HEK293 (cell line): Measurements from ENCODE around the gene ARG2.

Experiments
- CTCF ChIA-PET: fragments of 350-600 bp; formaldehyde crosslinking; extraction: SDS; loops from one replicate; lab custom pipeline; 2021; ENCODE audit warnings: antibody characterized with exemption; lab: Yijun Ruan, JAX
- POLR2A ChIA-PET: fragments of 300-600 bp; formaldehyde crosslinking; extraction: SDS; loops from one replicate; lab custom pipeline; 2020; ENCODE audit warnings: antibody characterized with exemption, inconsistent platforms; lab: Yijun Ruan, JAX
- H3K27ac ChIP-seq: fragments of 200-500 bp; sonication (Bioruptor generic); 2 replicates; pipeline ENCODE4 v1.5.1; 2014; ENCODE audit warnings: low read depth, low read length, control low read depth, inconsistent platforms; ENCODE audit errors: extremely low read depth
- H3K36me3 ChIP-seq, 2 experiments: fragments of 200-500 bp in 1 of 2; sonication (Bioruptor generic) in 1 of 2; 1 replicate in 1 of 2; 2 replicates in 1 of 2; pipeline ENCODE4 v1.5.1; 2014 to 2017; ENCODE audit warnings: inconsistent platforms in 2 of 2, low read length in 2 of 2; ENCODE audit not compliant: control insufficient read depth in 2 of 2, insufficient read depth in 1 of 2
- H3K4me1 ChIP-seq: fragments of 200-500 bp; sonication (Bioruptor generic); 2 replicates; pipeline ENCODE4 v1.5.1; 2014; ENCODE audit warnings: mild to moderate bottlenecking, low read length, inconsistent platforms; ENCODE audit not compliant: control insufficient read depth, insufficient read depth
- H3K4me3 ChIP-seq: 2 replicates; pipeline ENCODE4 v1.5.1; 2011; ENCODE audit warnings: low read depth, mild to moderate bottlenecking, control low read depth, low read length, moderate library complexity
- H3K9me3 ChIP-seq: fragments of 200-500 bp; sonication (Bioruptor generic); 2 replicates; pipeline ENCODE4 v1.5.1; 2014; ENCODE audit warnings: low read depth, low read length, inconsistent platforms; ENCODE audit not compliant: control insufficient read depth, insufficient read depth
- CTCF ChIP-seq: fragments of 450-650 bp; formaldehyde crosslinking; IDR thresholded peaks from 2 replicates; pipeline ENCODE4 v1.5.1; 2016; ENCODE audit warnings: missing biosample characterization, missing genetic modification characterization
- GLI4 ChIP-seq: fragments of 450-650 bp; formaldehyde crosslinking; IDR thresholded peaks from 2 replicates; pipeline ENCODE4 v1.5.1; 2016; ENCODE audit warnings: missing biosample characterization, missing genetic modification characterization
- HOXC10 ChIP-seq: sonication (generic); formaldehyde crosslinking; IDR thresholded peaks from 2 replicates; pipeline ENCODE4 v1.8.1; 2023; ENCODE audit warnings: mild to moderate bottlenecking, missing genetic modification reagents
- PRDM2 ChIP-seq: fragments of 450-650 bp; formaldehyde crosslinking; IDR thresholded peaks from 2 replicates; pipeline ENCODE4 v1.5.1; 2016; ENCODE audit warnings: missing biosample characterization, missing genetic modification characterization, borderline replicate concordance
- RBAK ChIP-seq: fragments of 450-650 bp; formaldehyde crosslinking; IDR thresholded peaks from 2 replicates; pipeline ENCODE4 v1.5.1; 2016; ENCODE audit warnings: missing biosample characterization, missing genetic modification characterization
- ZBTB26 ChIP-seq: fragments of 450-650 bp; formaldehyde crosslinking; optimal IDR thresholded peaks from 2 replicates; pipeline ENCODE3; 2016; ENCODE audit warnings: missing biosample characterization, mild to moderate bottlenecking, missing genetic modification characterization
- ZFP3 ChIP-seq: fragments of 450-650 bp; formaldehyde crosslinking; IDR thresholded peaks from 2 replicates; pipeline ENCODE4 v1.5.1; 2016; ENCODE audit warnings: low read depth, missing biosample characterization, missing genetic modification characterization
- ZNF133 ChIP-seq: fragments of 450-650 bp; formaldehyde crosslinking; IDR thresholded peaks from 2 replicates; pipeline ENCODE4 v1.5.1; 2016; ENCODE audit warnings: missing biosample characterization, missing genetic modification characterization
- ZNF169 ChIP-seq: fragments of 450-650 bp; formaldehyde crosslinking; IDR thresholded peaks from 2 replicates; pipeline ENCODE4 v1.5.1; 2016; ENCODE audit warnings: missing biosample characterization, missing genetic modification characterization
- ZNF223 ChIP-seq: fragments of 450-650 bp; formaldehyde crosslinking; IDR thresholded peaks from 2 replicates; pipeline ENCODE4 v1.5.1; 2016; ENCODE audit warnings: missing biosample characterization, missing genetic modification characterization
- ZNF366 ChIP-seq: fragments of 450-650 bp; formaldehyde crosslinking; conservative IDR thresholded peaks from 2 replicates; pipeline ENCODE4 v1.5.1; 2016; ENCODE audit warnings: missing biosample characterization, missing genetic modification characterization
- ZNF404 ChIP-seq: fragments of 450-650 bp; formaldehyde crosslinking; IDR thresholded peaks from 2 replicates; pipeline ENCODE4 v1.5.1; 2017; ENCODE audit warnings: missing biosample characterization, missing genetic modification characterization
- ZNF473 ChIP-seq: fragments of 450-650 bp; formaldehyde crosslinking; IDR thresholded peaks from 2 replicates; pipeline ENCODE4 v1.5.1; 2017; ENCODE audit warnings: missing biosample characterization, missing genetic modification characterization
- ZNF501 ChIP-seq: fragments of 450-650 bp; formaldehyde crosslinking; IDR thresholded peaks from 2 replicates; pipeline ENCODE4 v1.5.1; 2016; ENCODE audit warnings: missing biosample characterization, missing genetic modification characterization
- ZNF521 ChIP-seq: fragments of 450-650 bp; formaldehyde crosslinking; IDR thresholded peaks from 2 replicates; pipeline ENCODE4 v1.5.1; 2017; ENCODE audit warnings: missing biosample characterization, mild to moderate bottlenecking, missing genetic modification characterization
- ZNF654 ChIP-seq: fragments of 450-650 bp; formaldehyde crosslinking; IDR thresholded peaks from 2 replicates; pipeline ENCODE4 v1.5.1; 2016; ENCODE audit warnings: low read depth, missing biosample characterization, missing genetic modification characterization
- ZNF660 ChIP-seq: fragments of 450-650 bp; IDR thresholded peaks from 2 replicates; pipeline ENCODE4 v1.5.1; 2018; ENCODE audit warnings: missing biosample characterization, mild to moderate bottlenecking, missing genetic modification characterization
- ZNF776 ChIP-seq: fragments of 450-650 bp; formaldehyde crosslinking; IDR thresholded peaks from 2 replicates; pipeline ENCODE4 v1.5.0; 2017; ENCODE audit warnings: missing biosample characterization, missing genetic modification characterization, borderline replicate concordance
- ZSCAN30 ChIP-seq: fragments of 450-650 bp; IDR thresholded peaks from 2 replicates; pipeline ENCODE4 v1.5.1; 2018; ENCODE audit warnings: missing biosample characterization, mild to moderate bottlenecking, missing genetic modification characterization, moderate library complexity
- TF ChIP-seq, protein P1 (sequence below): fragments of 450-650 bp; formaldehyde crosslinking; IDR thresholded peaks from 2 replicates; pipeline ENCODE4 v1.5.1; 2017; ENCODE audit warnings: missing biosample characterization, missing genetic modification characterization
- TF ChIP-seq, protein P2 (sequence below): fragments of 450-650 bp; formaldehyde crosslinking; IDR thresholded peaks from 2 replicates; pipeline ENCODE4 v1.5.1; 2016; ENCODE audit warnings: missing biosample characterization, missing genetic modification characterization, low read depth

ARG2 gene

DNA sequence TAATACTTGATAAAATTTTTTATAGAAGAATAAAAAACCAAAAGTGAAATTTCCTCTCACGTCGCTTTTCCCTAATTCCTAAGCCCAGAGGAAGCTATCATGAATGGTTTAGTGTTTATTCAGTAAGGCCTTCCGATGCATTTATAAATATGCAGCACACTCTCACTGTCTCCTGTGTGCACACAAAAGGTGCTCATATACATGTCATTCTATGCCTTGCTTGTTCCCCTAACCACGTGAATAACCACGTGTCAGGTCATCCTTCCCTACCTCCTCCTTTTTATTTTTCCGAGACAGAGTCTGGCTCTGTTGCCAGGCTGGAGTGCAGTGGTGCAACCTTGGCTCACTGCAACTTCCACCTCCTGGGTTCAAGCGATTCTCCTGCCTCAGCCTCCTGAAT lies 49.3 kb upstream of the ARG2 start:
- CTCF ChIA-PET = interaction anchor here (0.5 to 9.4 kb wide), 23 partner anchors 8 to 1768 kb away, joined by 3 to 143 read pairs (median 5); partner anchors contain the start of genes PIGH and PLEKHH1
- TF ChIP-seq ZNF404 (tag by site-specific recombination) (no peak), ZBTB26 (tag by site-specific recombination) (no peak), ZNF169 (tag by site-specific recombination) (no peak)
- TF ChIP-seq, all 188 proteins: peak for 0
- POLR2A ChIA-PET = no interaction called here
- no peaks in the 10 kb centered on the region for H3K9me3 ChIP-seq
- H3K4me1 ChIP-seq = no peaks in the 10 kb centered on the region
- no peak overlapping the region for H3K27ac ChIP-seq
- peaks cover 0 to 22% of the 10 kb centered on the region in 2 experiments; a peak in 1 of 3 replicates for H3K36me3 ChIP-seq
- H3K4me3 ChIP-seq = no peak overlapping the region

DNA sequence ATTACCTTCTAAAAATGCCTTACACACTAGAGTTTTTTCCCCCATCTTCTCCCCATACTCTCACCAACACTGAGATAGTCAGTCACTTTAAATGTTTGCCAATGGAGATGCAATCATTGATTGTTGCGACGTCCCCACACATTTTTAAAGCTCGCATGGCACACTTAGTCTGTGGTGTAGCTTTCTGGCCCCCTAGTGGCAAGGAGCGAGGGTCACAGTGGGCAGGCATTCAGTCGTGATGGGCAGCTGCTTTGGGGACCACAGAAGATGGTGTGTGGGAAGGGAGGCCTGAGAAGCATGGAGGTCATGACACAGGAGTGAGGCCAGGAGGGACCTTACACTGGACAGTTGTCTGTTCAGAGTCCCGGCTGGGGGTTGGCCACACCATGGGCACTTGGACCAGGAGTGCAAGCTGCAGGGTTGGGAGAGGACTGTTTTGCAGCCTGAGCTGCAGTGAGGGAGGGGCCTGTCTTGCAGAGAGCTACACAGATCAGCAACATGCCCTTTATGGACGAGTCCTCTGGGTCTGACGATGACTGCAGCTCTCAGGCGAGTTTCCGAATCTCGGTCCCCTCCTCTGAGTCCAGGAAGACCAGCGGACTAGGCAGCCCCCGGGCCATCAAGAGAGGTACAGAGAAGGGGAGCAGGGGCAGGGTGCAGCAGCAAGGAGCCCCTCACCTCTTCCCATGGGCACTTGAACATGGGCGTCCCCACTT lies 48.3 kb upstream of the ARG2 start:
- no peaks in the 10 kb centered on the region for H3K4me1 ChIP-seq
- POLR2A ChIA-PET = interaction anchor here (0.6 to 1.3 kb wide), 6 partner anchors 14 to 144 kb away, joined by 3 to 6 read pairs (median 4); partner anchors contain the start of genes PIGH and PLEKHH1
- no peak overlapping the region for H3K27ac ChIP-seq
- H3K9me3 ChIP-seq = no peaks in the 10 kb centered on the region
- peaks cover 0 to 32% of the 10 kb centered on the region in 2 experiments; a peak in 1 of 3 replicates for H3K36me3 ChIP-seq
- H3K4me3 ChIP-seq = no peak overlapping the region
- CTCF ChIA-PET = interaction anchor here (0.5 to 9.4 kb wide), 40 partner anchors 9 to 1769 kb away, joined by 3 to 143 read pairs (median 4); partner anchors contain the start of genes PIGH and PLEKHH1
- TF ChIP-seq ZNF223 (tag by site-specific recombination) (no peak), RBAK (tag by site-specific recombination) (no peak), ZNF521 (tag by site-specific recombination) (no peak), ZFP3 (tag by site-specific recombination) (no peak), HOXC10 (CRISPR knock-in tag) (no peak), ZNF473 (tag by site-specific recombination) (no peak), ZNF366 (tag by site-specific recombination) (no peak), ZNF654 (tag by site-specific recombination) (peak; percentile 47), ZNF501 (tag by site-specific recombination) (no peak), CTCF (tag by site-specific recombination) (peak; percentile 62), ZNF660 (tag by site-specific recombination) (peak; percentile 54; the same call in 1 of the 2 replicates), PRDM2 (no peak), ZSCAN30 (no peak), ZNF776 (tag by site-specific recombination) (no peak), ZNF133 (no peak), GLI4 (tag by site-specific recombination) (no peak)
- TF ChIP-seq, protein P1, sequence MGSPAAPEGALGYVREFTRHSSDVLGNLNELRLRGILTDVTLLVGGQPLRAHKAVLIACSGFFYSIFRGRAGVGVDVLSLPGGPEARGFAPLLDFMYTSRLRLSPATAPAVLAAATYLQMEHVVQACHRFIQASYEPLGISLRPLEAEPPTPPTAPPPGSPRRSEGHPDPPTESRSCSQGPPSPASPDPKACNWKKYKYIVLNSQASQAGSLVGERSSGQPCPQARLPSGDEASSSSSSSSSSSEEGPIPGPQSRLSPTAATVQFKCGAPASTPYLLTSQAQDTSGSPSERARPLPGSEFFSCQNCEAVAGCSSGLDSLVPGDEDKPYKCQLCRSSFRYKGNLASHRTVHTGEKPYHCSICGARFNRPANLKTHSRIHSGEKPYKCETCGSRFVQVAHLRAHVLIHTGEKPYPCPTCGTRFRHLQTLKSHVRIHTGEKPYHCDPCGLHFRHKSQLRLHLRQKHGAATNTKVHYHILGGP = no peak
- TF ChIP-seq, protein P2, sequence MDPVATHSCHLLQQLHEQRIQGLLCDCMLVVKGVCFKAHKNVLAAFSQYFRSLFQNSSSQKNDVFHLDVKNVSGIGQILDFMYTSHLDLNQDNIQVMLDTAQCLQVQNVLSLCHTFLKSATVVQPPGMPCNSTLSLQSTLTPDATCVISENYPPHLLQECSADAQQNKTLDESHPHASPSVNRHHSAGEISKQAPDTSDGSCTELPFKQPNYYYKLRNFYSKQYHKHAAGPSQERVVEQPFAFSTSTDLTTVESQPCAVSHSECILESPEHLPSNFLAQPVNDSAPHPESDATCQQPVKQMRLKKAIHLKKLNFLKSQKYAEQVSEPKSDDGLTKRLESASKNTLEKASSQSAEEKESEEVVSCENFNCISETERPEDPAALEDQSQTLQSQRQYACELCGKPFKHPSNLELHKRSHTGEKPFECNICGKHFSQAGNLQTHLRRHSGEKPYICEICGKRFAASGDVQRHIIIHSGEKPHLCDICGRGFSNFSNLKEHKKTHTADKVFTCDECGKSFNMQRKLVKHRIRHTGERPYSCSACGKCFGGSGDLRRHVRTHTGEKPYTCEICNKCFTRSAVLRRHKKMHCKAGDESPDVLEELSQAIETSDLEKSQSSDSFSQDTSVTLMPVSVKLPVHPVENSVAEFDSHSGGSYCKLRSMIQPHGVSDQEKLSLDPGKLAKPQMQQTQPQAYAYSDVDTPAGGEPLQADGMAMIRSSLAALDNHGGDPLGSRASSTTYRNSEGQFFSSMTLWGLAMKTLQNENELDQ (tag by site-specific recombination) = no peak
